GM19043 (cell line): ENCODE results near the gene CROCC2.

Source experiments
- ATAC-seq: cut with Tn5 transposase; IDR thresholded peaks from one replicate; pipeline ENCODE4 v1.9.1; 2021; ENCODE audit warnings: low read depth; ENCODE audit not compliant: unreplicated experiment

CROCC2 gene

DNA sequence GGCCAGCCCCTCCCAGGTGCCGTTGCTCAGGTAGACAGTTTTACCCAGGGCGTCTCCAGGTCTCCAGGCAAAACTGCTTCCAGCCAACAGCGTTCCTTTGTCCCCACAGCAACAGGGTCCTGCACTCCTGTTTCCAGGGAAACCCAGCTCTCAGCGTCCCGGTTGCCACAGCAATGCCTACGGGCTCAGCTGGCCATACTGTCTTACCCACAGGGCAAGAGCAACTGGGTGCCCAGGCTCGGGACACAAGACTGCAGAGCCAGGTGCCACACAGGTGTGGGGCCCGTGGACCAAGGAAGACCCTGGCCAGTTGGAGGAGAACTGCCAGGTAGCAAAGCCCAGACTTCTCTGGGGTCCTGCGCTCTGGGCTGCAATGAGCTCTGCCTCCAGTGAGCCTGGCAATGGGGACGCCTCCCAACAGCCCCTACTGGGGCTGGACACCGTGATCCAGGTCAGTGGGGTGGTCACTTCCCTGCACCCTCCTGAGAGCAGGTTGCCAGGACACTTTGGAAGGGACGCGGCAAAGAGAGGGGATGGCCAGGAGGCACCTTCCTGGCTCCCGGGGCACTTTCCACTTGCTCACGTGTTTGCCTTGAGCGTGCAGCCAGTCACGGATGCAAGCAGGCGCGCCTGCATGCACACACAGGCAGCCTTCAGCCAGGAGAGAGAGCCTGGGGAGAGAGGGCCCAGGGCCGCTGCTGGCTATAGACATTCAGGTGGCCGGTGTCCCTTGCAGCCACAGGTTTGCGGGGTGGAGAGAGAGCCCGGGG, at the start of gene CROCC2:
TSS of gene CROCC2 (plus strand) at position 196 of the 770 bp plus-strand sequence. CDS start at position 374, 178 bp downstream.
- ATAC-seq: no peak

DNA sequence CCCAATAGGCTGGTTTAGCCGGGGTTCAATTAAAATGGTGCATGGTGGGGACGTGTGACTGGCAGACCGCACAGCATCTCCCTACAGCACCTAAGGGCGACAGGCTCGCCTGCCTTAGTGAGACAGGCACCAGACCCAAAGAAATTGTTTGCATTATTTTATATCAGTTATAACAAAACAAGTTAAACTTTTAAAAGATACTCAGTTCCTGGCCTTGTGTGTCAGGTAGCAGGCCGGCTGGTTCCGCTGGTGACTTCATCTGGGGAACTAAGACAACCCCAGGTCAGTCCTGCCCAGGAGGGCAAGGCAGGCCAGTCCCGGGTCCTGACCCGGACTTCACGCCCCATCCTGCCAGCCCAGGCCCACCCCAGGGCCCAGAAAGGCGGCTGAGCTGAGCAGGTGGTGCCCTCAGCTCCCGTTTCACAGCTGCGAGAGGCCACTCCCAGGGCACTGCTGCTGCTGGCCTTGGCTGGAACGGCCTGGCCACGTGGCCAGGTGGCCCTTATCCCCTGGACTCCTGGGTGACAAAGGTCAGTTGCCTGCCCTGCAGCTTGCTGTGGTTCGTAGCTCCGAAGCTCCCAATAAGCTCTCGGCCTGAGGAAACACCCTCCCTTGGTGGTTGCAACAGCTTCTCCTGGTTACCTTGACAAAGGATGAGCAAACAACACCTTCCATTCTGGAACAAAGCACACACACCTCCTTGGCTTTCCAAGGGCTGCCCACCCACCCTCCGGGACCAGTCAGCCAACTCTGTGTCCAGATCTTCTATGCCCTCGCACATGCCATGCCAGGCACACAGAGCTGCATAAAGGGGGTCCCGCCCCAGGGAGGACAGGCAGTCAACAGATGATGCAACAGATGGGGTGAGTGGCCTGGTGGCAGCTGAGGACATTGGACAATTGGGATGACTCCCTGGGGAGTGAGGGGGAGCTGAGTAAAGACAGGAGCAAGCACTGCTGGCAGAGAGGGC, 48.8 kb upstream of the CROCC2 start:
- ATAC-seq: no peak

DNA sequence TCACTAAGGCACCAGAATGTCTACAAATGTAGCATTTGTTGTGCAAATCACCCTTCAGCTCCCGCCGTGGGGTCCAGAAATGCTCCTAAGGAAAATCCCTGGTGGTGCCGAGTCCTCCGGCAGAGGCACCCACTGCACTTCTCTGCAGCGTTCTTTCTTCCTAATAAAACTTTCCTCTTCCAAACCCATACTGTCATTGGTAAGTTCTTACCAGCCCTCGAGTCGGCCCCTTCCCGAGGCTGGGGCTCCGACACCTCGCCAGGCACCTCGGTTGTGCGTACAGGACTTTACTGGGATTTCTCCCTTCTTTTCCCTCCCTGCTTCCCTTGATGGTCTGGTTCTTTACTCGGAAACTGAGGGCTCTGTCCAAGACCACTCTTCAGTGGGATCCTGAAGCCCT, 47.8 kb upstream of the CROCC2 start:
- no peak for ATAC-seq

DNA sequence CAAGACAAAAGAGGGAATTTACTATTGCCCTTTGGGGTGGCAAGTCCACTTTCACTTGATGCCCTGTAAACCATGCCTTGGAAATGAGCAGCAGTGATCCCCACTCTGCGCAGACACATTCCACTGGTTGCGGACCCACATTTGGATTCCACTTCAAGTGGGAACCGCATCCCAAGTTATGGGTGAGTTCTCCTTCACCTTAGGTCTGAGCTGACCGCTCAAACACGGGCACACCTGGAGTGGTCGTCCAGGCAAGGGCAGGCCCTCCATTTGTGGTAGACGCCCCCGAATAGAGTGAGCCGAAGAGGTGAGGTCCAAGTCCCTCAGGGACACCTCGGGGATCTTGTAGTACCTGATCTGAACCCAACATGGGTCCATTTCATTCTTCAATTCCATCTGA, 47.3 kb upstream of the CROCC2 start:
- ATAC-seq: no peak

DNA sequence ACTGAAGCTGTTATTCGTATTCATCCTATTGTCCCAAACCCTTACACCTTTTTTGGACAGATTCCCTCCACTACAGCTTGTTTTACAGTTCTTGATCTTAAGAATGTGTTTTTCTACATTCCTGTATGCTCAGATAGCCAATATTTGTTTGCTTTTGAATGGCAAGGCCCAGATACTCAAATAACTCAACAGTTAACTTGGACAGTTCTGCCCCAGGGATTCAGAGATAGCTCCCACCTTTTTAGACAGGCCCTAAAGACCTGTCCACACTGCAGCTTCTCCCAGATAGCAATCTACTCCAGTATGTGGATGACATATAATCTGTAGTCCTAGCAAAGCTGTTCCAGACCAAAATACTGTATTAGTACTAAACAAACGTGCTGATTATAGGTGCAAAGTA, 44.6 kb upstream of the CROCC2 start:
- ATAC-seq: no peak

DNA sequence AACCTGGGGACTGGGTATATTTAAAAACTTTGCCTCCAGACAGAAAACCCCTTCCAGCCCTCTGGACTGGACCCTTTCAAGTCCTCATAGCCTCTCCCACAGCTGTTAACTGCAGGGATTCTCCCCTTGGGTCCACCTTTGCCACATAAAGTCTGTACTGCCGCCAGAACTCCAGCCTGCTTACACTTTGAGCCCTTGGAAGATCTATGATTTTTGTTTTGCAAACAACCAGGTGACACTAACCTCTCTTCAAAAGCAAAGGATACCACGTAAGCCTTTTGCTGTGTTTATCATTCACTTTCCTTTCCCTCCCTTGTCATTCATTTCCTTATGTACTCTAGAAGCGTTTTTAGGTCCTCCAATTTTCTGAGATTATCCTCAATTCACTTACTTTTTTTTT, 41.7 kb upstream of the CROCC2 start:
- no peak for ATAC-seq

DNA sequence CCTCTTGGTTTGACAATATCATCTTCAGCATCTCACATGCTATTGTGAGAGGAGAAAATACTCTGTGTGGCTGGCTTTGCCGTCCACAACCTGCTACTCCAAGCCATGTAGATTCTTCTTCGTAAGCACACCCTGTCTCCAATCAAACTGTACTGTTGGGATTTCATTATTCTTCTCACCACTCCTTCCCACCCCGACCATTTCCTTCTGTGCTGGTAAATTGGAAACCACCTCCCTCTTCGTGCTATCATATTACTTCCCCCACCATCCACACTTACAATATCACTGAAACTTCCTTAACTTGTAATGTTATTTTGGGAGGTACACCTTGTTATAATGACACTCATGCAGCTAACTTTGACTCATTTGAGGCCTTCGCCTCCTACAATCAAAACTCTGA, 40.7 kb upstream of the CROCC2 start:
- ATAC-seq: no peak

DNA sequence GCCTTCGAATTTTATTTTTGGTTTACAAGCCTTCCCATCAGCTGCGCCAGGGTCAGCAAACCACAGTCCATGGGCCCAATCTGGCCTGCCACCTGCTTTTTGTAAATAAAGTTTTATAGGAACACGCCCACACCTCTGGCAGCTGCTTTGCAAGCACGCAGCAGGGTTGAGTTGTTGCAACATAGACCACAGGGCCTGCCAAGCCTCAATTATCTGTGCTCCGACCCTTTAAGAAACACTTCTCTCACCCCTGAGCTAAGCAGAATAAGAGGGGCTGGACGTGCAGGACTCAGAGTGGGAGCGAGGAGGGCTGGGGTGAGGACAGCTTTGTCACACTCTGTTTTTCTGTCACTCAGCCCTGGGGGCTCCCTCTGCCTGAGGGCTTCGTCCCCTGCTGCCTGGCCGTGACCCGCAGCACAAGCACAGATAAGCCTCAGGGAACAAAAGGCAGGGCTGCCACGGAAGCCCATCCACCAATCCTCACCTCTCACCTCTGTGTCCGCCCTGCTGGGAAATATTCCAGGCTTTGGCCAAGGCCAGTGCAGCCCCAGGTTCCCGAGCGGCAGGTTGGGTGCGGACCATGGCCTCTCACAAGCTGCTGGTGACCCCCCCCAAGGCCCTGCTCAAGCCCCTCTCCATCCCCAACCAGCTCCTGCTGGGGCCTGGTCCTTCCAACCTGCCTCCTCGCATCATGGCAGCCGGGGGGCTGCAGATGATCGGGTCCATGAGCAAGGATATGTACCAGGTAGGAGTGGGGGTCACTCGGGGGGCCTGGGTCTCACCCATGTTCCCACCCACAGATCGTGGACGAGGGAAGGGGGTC, 37.6 kb upstream of the CROCC2 start, which contains the start of gene AGXT:
TSS of gene AGXT (plus strand) at position 539 of the 823 bp plus-strand sequence. CDS start at position 581, 42 bp downstream.
- ATAC-seq: no peak

DNA sequence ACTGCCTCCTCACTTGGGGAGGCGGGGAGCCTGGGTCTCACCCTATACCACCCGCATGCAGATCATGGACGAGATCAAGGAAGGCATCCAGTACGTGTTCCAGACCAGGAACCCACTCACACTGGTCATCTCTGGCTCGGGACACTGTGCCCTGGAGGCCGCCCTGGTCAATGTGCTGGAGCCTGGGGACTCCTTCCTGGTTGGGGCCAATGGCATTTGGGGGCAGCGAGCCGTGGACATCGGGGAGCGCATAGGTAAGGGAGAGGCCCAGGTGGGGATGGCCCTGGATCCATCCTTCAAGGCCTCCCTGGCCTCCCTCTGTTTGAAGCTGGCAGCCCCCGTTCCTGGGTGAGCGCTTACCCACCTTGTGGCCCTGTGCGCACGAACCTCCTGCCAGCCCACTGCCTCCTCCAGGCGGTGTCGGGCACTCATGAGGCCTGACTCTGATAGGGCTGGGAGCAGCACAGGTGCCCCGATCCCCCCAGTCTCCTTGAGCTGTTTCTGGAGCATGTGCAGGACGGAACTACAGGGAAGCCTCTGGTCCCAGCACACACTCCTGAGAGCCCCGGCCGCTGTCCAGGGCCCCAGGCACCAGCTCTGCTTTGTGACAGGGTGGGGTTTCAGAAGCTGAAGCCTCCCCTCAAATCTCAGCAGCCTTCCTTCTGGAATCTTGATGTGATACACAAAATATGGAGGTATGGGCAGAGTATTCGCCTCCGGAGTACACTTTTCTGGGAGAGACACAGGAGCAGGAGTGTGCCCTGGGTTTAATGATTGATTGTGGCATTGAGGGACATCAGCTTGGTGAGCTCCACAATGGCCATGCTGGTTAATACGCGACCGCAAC, 36.8 kb upstream of the CROCC2 start:
- no peak for ATAC-seq

DNA sequence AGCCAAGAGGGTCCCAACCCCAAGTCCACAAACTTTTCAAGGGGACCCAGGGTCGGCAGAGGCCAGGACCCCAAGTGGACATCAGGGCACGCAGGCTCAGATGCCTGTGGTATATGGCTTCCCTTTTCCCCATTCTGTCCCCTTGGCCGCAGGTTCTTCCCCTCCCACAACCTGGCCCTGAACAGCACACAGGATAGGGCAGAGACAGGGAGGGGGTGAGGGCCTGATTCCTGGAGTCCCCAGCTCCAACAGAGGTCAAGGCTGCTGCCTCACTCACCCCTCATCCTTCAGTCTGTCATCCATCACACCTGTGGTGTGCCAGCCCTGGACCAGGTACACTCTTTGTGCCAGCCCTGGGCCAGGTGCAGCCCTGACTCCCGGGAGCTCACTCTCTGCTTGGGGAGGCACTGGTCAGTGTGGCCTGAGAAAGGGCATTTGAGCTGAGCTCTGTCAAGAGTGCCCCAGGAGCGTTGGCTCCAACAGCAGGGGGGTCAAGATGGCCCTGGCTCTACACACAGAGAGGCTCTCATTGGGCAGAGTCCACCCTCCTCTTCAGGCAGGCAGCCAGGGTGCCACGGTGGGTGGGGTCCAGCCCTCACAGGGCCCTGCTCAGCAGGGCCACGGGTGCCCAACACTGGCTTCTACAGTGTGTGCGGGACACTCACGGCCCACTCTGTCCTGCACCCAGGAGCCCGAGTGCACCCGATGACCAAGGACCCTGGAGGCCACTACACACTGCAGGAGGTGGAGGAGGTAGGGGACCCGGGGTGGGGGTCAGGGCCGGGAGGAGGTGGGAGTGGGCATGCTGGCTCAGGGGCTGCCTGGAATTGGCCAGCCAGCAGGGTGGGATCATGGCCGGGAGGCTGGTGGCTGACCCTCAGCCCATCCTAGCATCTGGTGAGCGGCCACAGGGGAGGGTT, 35.9 kb upstream of the CROCC2 start:
- no peak for ATAC-seq

DNA sequence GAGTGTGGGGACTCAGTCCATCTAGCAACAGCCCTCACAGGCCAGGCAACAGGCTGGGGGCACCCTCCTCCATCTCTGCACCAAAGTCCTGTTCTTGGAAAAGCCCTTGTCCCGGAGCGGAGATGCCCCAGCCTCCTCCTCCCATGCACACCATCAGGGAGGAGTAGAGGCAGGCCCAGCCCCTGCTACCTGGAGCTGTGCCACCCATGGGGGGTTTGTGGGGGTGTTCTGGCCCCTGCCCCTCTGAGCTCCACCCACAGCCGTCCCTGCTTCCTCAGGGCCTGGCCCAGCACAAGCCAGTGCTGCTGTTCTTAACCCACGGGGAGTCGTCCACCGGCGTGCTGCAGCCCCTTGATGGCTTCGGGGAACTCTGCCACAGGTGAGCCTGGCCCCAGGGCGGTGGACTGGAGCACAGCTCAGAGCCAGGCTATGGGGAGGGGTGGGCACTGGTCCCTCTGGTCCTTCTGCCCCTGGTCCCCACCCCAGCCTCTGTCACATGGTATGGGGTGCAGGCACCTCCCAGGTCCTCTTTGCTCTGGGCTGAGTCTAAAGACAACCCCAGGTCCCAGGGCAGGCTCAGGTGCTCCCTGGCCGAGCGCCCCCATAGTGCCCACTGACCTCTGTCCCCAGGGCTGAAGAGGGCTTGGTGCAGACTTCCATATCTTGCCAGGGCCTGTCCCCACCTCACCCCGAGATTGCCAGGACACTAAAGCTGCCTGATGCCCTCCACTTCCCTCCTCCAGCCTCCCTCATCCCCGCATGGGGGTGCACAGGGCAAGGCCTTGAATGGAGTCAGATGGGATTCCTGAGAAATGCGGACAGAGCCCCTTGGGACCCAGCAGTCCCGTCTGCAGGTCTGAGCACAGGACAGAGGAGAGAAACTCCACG, 34.8 kb upstream of the CROCC2 start:
- no peak for ATAC-seq

DNA sequence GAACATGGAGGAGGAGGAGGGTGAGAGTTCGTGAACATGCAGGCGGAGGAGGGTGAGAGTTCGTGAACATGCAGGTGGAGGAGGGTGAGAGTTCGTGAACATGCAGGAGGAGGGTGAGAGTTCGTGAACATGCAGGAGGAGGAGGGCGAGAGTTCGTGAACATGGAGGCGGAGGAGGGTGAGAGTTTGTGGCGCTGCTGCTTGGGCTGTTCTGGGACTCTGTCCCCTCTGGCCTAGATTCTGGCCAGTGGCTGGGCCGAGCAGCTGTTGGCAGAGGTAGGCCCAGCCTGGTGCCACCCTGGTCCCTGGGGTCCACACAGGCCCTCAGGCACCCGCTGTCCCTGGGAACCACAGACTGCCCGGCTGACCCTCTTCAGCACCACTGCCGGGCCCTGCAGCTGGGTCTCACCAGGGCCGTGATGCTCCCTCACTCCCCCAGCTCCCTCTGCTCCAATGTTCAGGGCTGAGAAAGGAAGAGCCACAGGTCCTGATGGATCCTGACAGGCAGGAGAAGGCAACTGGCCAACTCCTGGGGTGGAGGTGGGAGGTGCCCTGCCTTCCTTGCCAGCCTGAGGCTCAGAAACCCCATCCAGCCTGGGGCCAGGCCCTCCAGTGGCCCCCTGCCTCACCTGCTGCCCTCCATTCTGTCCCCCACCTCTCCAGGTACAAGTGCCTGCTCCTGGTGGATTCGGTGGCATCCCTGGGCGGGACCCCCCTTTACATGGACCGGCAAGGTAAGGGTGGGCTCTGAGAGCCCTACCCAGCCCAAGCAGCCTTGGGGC, 33.6 kb upstream of the CROCC2 start:
- ATAC-seq: no peak

DNA sequence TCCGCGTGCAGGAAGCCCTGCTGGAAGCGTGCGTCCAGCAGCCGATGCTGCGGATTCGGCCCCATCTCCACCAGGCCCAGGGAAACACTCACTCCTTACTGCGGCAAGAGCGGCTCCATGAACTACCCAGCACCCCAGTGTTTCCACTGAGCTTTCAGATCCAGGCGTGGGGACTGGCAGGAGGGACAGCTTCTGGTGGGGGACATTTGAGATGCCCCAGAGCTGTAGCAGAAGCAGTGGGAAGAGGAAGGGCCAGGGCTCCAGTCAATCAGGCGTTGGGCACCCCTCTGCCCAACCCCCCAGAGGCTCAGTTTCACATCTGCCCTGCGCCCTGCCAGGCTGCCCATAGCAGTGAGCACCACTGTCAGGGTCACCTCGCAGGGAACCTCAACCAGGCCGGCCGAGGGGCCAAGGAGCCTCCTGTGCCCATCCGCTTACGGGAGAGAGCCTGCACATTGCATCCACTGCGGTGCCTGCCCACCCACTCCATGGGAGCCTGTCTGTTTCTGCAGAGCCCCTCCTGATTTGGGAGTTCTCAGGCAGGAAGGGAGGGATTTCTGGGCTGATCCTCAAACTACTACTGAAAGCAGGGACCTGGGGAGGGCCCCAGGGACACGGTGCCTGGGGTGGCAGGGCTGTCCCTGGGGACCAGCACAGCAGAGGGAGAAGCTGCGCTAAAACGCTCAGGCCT, 32.9 kb upstream of the CROCC2 start:
- no peak for ATAC-seq

DNA sequence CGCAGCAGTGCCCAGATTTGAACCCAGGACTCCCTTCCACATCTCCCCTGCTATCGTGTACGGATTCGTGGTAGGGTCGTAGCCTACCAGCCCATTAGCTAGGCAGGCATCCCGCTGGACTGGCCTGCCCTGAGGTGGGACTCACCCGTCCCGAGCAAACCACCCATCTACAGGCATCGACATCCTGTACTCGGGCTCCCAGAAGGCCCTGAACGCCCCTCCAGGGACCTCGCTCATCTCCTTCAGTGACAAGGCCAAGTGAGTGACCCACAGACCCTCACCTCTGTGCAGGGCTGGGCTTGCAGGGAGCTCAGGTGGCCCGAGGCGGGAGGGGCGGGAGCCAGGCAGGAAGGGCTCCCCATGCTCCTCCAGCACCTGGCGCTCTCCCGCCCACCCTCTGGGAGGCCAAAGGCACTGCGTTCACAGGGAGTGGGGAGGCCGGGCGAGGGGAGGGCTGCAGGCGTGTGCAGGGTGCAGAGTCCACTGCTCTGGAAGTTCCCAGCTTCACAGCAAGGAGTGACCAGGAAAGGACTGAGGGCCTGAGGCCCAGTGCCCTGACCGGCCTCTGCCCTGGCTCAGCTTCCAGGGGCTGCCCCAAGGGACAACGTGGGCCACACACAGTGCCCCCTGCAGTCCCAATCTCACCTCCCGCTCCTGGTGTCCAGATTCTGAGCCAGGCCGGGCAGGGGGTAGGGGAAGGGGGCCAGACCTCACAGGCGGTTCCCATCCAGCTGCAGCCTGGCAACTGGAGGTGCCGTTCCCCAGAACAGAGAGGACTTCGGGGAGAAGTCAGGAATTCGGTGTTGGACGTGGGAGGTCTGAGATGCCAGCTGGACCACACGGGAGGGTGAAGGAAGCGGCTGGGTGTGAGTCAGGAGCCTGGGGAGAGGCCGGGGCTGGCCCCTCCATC, 32.1 kb upstream of the CROCC2 start:
- no peak for ATAC-seq

DNA sequence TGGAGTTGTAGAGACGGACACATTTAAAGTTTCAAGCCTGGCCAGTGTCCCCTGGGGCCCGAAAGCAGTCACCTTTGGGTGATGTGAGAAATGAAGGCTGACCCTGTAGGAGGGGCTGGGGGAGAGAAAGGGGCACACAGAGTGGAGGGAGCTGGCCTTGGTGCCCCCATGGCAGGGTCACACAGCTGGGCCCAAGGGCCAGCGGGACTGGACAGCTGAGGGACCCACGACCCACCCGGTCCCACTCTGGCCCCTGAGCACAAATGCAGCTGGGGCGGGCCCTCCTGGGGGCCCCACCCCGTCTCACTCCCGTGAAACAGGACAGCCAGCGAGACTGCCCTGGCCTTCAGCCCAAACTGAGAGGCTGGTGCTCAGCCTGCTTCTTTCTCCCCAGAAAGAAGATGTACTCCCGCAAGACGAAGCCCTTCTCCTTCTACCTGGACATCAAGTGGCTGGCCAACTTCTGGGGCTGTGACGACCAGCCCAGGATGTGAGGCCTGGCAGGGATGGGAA, 31.4 kb upstream of the CROCC2 start:
- no peak for ATAC-seq
